ENCODE results near the gene ADSS1.

The ADSS1 gene

GRCh38 chr14:104788161-104788818 is 64.3 kb downstream of the ADSS1 start:
- Histone ChIP-seq H3K4me3 (ENCODE audit: low read length) (no peak overlapping the region), H3K36me3 (ENCODE audit: control insufficient read depth, insufficient read depth, low read length) (peaks cover 9% of the 10 kb centered on the region), H3K4me1 (ENCODE audit: control insufficient read depth, insufficient read depth, low read length) (peaks cover under 1% of the 10 kb centered on the region), H3K9ac (ENCODE audit: low read length) (no peak overlapping the region), H3K27me3 (ENCODE audit: control insufficient read depth, insufficient read depth, low read length) (no peaks in the 10 kb centered on the region), H3K27ac (ENCODE audit: low read depth, low read length) (no peak overlapping the region)

- H3K27ac ChIP-seq (ENCODE audit: low read depth, low read length): no peak overlapping the region
- peaks cover 8% of the 10 kb centered on the region for H3K4me1 ChIP-seq (ENCODE audit: control insufficient read depth, insufficient read depth, low read length)
- no peak overlapping the region for H3K9ac ChIP-seq (ENCODE audit: low read length)
- no peaks in the 10 kb centered on the region for H3K27me3 ChIP-seq (ENCODE audit: control insufficient read depth, insufficient read depth, low read length)
- peaks cover 9% of the 10 kb centered on the region for H3K36me3 ChIP-seq (ENCODE audit: control insufficient read depth, insufficient read depth, low read length)
- no peak overlapping the region for H3K4me3 ChIP-seq (ENCODE audit: low read length)
Measured at GRCh38 chr14:104788873-104789663, 65.0 kb downstream of the ADSS1 start.

- H3K4me1 ChIP-seq (ENCODE audit: control insufficient read depth, insufficient read depth, low read length): peaks cover 11% of the 10 kb centered on the region
- H3K27ac ChIP-seq (ENCODE audit: low read depth, low read length): no peak overlapping the region
- no peak overlapping the region for H3K4me3 ChIP-seq (ENCODE audit: low read length)
- no peaks in the 10 kb centered on the region for H3K27me3 ChIP-seq (ENCODE audit: control insufficient read depth, insufficient read depth, low read length)
- peaks cover 9% of the 10 kb centered on the region for H3K36me3 ChIP-seq (ENCODE audit: control insufficient read depth, insufficient read depth, low read length)
- H3K9ac ChIP-seq (ENCODE audit: low read length): no peak overlapping the region
Measured at GRCh38 chr14:104789752-104790743, 66.0 kb downstream of the ADSS1 start.

- Histone ChIP-seq H3K36me3 (ENCODE audit: control insufficient read depth, insufficient read depth, low read length) (peaks cover 9% of the 10 kb centered on the region), H3K27me3 (ENCODE audit: control insufficient read depth, insufficient read depth, low read length) (no peaks in the 10 kb centered on the region), H3K27ac (ENCODE audit: low read depth, low read length) (no peak overlapping the region), H3K4me3 (ENCODE audit: low read length) (no peak overlapping the region), H3K4me1 (ENCODE audit: control insufficient read depth, insufficient read depth, low read length) (peaks cover 16% of the 10 kb centered on the region), H3K9ac (ENCODE audit: low read length) (no peak overlapping the region)
Measured at GRCh38 chr14:104791425-104791824, 67.4 kb downstream of the ADSS1 start.

- H3K9ac ChIP-seq (ENCODE audit: low read length): no peak overlapping the region
- H3K4me3 ChIP-seq (ENCODE audit: low read length): no peak overlapping the region
- H3K27me3 ChIP-seq (ENCODE audit: control insufficient read depth, insufficient read depth, low read length): no peaks in the 10 kb centered on the region
- peaks cover 9% of the 10 kb centered on the region for H3K36me3 ChIP-seq (ENCODE audit: control insufficient read depth, insufficient read depth, low read length)
- no peak overlapping the region for H3K27ac ChIP-seq (ENCODE audit: low read depth, low read length)
- H3K4me1 ChIP-seq (ENCODE audit: control insufficient read depth, insufficient read depth, low read length): peaks cover 16% of the 10 kb centered on the region
Measured at GRCh38 chr14:104792101-104792884, 68.3 kb downstream of the ADSS1 start.

GRCh38 chr14:104792945-104793702 is 69.1 kb downstream of the ADSS1 start:
- H3K36me3 ChIP-seq (ENCODE audit: control insufficient read depth, insufficient read depth, low read length): peaks cover 9% of the 10 kb centered on the region
- H3K4me3 ChIP-seq (ENCODE audit: low read length): peak overlapping the region; percentile 82
- H3K4me1 ChIP-seq (ENCODE audit: control insufficient read depth, insufficient read depth, low read length): peaks cover 16% of the 10 kb centered on the region
- H3K9ac ChIP-seq (ENCODE audit: low read length): no peak overlapping the region
- H3K27me3 ChIP-seq (ENCODE audit: control insufficient read depth, insufficient read depth, low read length): no peaks in the 10 kb centered on the region
- H3K27ac ChIP-seq (ENCODE audit: low read depth, low read length): no peak overlapping the region

GRCh38 chr14:104793703-104793959 is 69.6 kb downstream of the ADSS1 start:
- H3K27ac ChIP-seq (ENCODE audit: low read depth, low read length): no peak overlapping the region

GRCh38 chr14:104794099-104794498 is 70.1 kb downstream of the ADSS1 start:
- Histone ChIP-seq H3K27ac (ENCODE audit: low read depth, low read length) (peak overlapping the region; percentile 38), H3K4me1 (ENCODE audit: control insufficient read depth, insufficient read depth, low read length) (peaks cover 16% of the 10 kb centered on the region), H3K4me3 (ENCODE audit: low read length) (peak overlapping the region; percentile 82), H3K36me3 (ENCODE audit: control insufficient read depth, insufficient read depth, low read length) (peaks cover 6% of the 10 kb centered on the region), H3K27me3 (ENCODE audit: control insufficient read depth, insufficient read depth, low read length) (no peaks in the 10 kb centered on the region), H3K9ac (ENCODE audit: low read length) (no peak overlapping the region)

More at GRCh38 chr14:104793703-104793959, 69.6 kb downstream of the ADSS1 start:
- Histone ChIP-seq H3K27me3 (ENCODE audit: control insufficient read depth, insufficient read depth, low read length) (no peaks in the 10 kb centered on the region), H3K36me3 (ENCODE audit: control insufficient read depth, insufficient read depth, low read length) (peaks cover 8% of the 10 kb centered on the region), H3K4me3 (ENCODE audit: low read length) (peak overlapping the region; percentile 82), H3K9ac (ENCODE audit: low read length) (no peak overlapping the region), H3K4me1 (ENCODE audit: control insufficient read depth, insufficient read depth, low read length) (peaks cover 16% of the 10 kb centered on the region)

- H3K27me3 ChIP-seq (ENCODE audit: control insufficient read depth, insufficient read depth, low read length): no peaks in the 10 kb centered on the region
- H3K36me3 ChIP-seq (ENCODE audit: control insufficient read depth, insufficient read depth, low read length): peaks cover 5% of the 10 kb centered on the region
- H3K27ac ChIP-seq (ENCODE audit: low read depth, low read length): peak overlapping the region; percentile 38
- H3K9ac ChIP-seq (ENCODE audit: low read length): peak overlapping the region; percentile 42
- H3K4me3 ChIP-seq (ENCODE audit: low read length): peak overlapping the region; percentile 82
- H3K4me1 ChIP-seq (ENCODE audit: control insufficient read depth, insufficient read depth, low read length): peaks cover 16% of the 10 kb centered on the region
Measured at GRCh38 chr14:104794631-104794992, 70.6 kb downstream of the ADSS1 start.

GRCh38 chr14:104794993-104795780 is 71.2 kb downstream of the ADSS1 start, which contains the start of gene AKT1:
AKT1 (minus strand) TSS chr14:104795748; CDS start chr14:104792643, 3,105 bp downstream.
- H3K4me3 ChIP-seq (ENCODE audit: low read length): peak within 1 kb of the TSS; percentile 82
- no peaks in the 10 kb centered on the region for H3K27me3 ChIP-seq (ENCODE audit: control insufficient read depth, insufficient read depth, low read length)
- H3K36me3 ChIP-seq (ENCODE audit: control insufficient read depth, insufficient read depth, low read length): peaks cover 3% of the 10 kb centered on the region
- peak within 1 kb of the TSS; percentile 87 for H3K27ac ChIP-seq (ENCODE audit: low read depth, low read length)
- H3K9ac ChIP-seq (ENCODE audit: low read length): peak within 1 kb of the TSS; percentile 57
- peaks cover 16% of the 10 kb centered on the region for H3K4me1 ChIP-seq (ENCODE audit: control insufficient read depth, insufficient read depth, low read length)
